Measurements from ENCODE around the gene TMEM45B. TPM values are rescaled to one million over a fixed set of nuclear protein-coding genes. Genes with fewer than 3 reads are reported as not detected.

Gene TMEM45B
- total and polyA plus RNA-seq, 8 donors, result 3.6 to 80.6 (median 19.3) TPM

DNA sequence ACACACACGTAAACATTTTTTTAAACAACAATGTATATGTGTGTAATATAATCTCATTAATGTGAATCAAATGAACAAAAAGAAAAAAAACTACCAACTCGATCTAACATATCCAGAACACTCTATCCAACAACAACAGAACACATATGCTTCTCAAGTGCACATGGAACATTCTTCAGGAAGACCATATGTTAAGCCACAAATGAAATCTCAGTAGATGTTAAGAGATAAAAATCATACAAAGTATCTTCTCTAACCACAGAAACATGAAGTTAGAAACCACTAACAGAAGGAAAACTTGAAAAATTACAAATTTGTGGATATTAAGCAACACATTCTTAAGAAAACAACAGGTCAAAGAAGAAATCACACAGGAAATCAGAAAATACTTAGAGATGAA lies 25.5 kb upstream of the TMEM45B start:
- H3K4me1 ChIP-seq, result no peaks in the 10 kb centered on the region
- no peaks in the 10 kb centered on the region for H3K36me3 ChIP-seq
- DNase-seq, result no peak
- 59 to 86% (median 79%) methylated on average over 2 of the region's 2 CpGs for WGBS, 5 donors
- H3K27ac ChIP-seq, result no peak overlapping the region
- H3K27me3 ChIP-seq, result no peaks in the 10 kb centered on the region
- H3K9me3 ChIP-seq, result peaks cover 0 to 4% (median 3%) of the 10 kb centered on the region in 4 donors
- TF ChIP-seq POLR2A (IDR thresholded peaks at IDR 0.05), result no peak
- TF ChIP-seq POLR2AphosphoS5 (IDR thresholded peaks at IDR 0.05), result no peak
- TF ChIP-seq, protein P1, sequence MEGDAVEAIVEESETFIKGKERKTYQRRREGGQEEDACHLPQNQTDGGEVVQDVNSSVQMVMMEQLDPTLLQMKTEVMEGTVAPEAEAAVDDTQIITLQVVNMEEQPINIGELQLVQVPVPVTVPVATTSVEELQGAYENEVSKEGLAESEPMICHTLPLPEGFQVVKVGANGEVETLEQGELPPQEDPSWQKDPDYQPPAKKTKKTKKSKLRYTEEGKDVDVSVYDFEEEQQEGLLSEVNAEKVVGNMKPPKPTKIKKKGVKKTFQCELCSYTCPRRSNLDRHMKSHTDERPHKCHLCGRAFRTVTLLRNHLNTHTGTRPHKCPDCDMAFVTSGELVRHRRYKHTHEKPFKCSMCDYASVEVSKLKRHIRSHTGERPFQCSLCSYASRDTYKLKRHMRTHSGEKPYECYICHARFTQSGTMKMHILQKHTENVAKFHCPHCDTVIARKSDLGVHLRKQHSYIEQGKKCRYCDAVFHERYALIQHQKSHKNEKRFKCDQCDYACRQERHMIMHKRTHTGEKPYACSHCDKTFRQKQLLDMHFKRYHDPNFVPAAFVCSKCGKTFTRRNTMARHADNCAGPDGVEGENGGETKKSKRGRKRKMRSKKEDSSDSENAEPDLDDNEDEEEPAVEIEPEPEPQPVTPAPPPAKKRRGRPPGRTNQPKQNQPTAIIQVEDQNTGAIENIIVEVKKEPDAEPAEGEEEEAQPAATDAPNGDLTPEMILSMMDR (IDR thresholded peaks at IDR 0.05), result no peak
- TF ChIP-seq EP300 (IDR thresholded peaks at IDR 0.05), result no peak
- intact Hi-C loops (cut with DNase I; ENCODE audit: low total_unique reads), result no loop called here
- H3K4me3 ChIP-seq, result no peak overlapping the region

DNA sequence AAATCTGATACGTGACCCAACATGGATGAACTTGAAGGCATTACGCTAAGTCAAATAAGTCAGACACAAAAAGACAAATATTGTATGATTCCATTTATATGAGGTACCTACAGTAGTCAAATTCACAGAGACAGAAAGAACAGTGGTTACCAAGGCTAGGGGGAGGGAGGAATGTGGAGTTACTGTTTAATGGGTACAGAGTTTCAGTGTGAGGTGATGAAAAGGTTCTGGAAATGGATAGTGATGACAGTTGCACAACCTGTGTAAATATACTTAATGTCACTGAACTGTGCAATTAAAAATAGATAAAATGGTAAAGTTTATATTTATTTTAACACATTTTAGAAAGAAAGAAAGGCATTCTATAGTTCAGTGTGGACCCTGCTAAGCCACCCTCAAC lies 24.1 kb upstream of the TMEM45B start:
- Histone ChIP-seq H3K27ac (no peak overlapping the region), H3K9me3 (peaks cover 0 to 7% (median 6%) of the 10 kb centered on the region in 4 donors), H3K4me1 (no peaks in the 10 kb centered on the region), H3K4me3 (no peak overlapping the region), H3K36me3 (no peaks in the 10 kb centered on the region), H3K27me3 (no peaks in the 10 kb centered on the region)
- TF ChIP-seq, protein P1 (IDR thresholded peaks at IDR 0.05), result no peak
- TF ChIP-seq POLR2AphosphoS5 (IDR thresholded peaks at IDR 0.05) (no peak), EP300 (IDR thresholded peaks at IDR 0.05) (no peak), POLR2A (IDR thresholded peaks at IDR 0.05) (no peak)
- WGBS, 5 donors, result 96 to 100% (median 97%) methylated on average over 2 of the region's 2 CpGs
- intact Hi-C loops (cut with DNase I; ENCODE audit: low total_unique reads), result no loop called here
- no peak for DNase-seq

DNA sequence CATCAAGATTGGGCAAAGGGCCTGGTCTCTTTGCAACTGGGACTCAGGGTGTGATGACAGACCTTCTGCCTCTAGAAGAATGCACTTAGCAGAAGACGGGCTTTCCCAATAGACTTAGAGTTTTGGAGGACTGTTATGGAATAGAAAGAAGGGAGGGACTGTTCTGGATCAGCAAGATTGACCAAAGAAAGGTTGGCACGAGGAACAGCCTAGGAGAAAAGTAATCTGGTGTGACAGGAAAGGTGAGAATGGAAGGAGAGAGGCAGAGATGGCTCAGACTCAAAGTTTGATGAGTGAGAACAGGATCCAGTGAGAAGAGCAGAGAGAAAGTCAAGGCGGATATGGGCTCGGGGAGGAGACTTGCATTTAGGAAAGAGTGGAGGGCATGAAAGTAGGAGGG lies 23.0 kb upstream of the TMEM45B start:
- Histone ChIP-seq H3K27me3 (no peaks in the 10 kb centered on the region), H3K9me3 (peaks cover 0 to 7% (median 6%) of the 10 kb centered on the region in 4 donors), H3K36me3 (no peaks in the 10 kb centered on the region), H3K4me1 (no peaks in the 10 kb centered on the region), H3K27ac (no peak overlapping the region), H3K4me3 (no peak overlapping the region)
- 40 to 69% (median 60%) methylated on average over 3 to 4 of the region's 4 CpGs for WGBS, 5 donors
- intact Hi-C loops (cut with DNase I; ENCODE audit: low total_unique reads), result no loop called here
- TF ChIP-seq POLR2A (IDR thresholded peaks at IDR 0.05) (no peak), POLR2AphosphoS5 (IDR thresholded peaks at IDR 0.05) (no peak), EP300 (IDR thresholded peaks at IDR 0.05) (no peak)
- TF ChIP-seq, protein P1 (IDR thresholded peaks at IDR 0.05), result no peak
- DNase-seq, result no peak

DNA sequence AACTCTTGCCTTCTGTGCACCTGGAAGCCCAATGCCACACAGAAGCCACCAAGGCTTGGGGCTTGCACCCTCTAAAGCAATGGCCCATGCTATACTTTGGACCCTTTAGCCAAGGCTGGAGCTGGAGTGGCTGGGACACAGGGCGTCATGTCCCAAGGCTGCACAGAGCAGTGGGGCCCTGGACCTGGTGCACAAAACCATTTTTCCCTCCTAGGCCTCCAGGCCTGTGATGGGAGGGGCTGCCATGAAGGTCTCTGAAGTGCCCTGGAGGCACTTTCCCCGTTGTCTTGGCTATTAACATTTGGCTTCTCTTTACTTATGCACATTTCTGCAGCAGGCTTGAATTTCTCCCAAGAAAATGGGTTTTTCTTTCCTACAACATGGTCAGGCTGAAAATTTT lies 20.6 kb upstream of the TMEM45B start:
- no peak overlapping the region for H3K27ac ChIP-seq
- H3K9me3 ChIP-seq, result peaks cover 0 to 7% (median 6%) of the 10 kb centered on the region in 4 donors
- no peak overlapping the region for H3K4me3 ChIP-seq
- TF ChIP-seq POLR2A (IDR thresholded peaks at IDR 0.05), result no peak
- TF ChIP-seq EP300 (IDR thresholded peaks at IDR 0.05), result no peak
- TF ChIP-seq, protein P1 (IDR thresholded peaks at IDR 0.05), result no peak
- TF ChIP-seq POLR2AphosphoS5 (IDR thresholded peaks at IDR 0.05), result no peak
- H3K4me1 ChIP-seq, result no peaks in the 10 kb centered on the region
- 48 to 79% (median 52%) methylated on average over 2 of the region's 2 CpGs for WGBS, 5 donors
- H3K36me3 ChIP-seq, result no peaks in the 10 kb centered on the region
- no peak for DNase-seq
- intact Hi-C loops (cut with DNase I; ENCODE audit: low total_unique reads), result no loop called here
- no peaks in the 10 kb centered on the region for H3K27me3 ChIP-seq
